Suppressor macrophage (primary cell): Measurements from ENCODE around the gene CBX5.

Source experiments
- DNase-seq, 4 experiments: peaks; one replicate each; pipeline ENCODE4 v3.0.0-alpha.2; 2020 to 2022

The CBX5 gene

DNA sequence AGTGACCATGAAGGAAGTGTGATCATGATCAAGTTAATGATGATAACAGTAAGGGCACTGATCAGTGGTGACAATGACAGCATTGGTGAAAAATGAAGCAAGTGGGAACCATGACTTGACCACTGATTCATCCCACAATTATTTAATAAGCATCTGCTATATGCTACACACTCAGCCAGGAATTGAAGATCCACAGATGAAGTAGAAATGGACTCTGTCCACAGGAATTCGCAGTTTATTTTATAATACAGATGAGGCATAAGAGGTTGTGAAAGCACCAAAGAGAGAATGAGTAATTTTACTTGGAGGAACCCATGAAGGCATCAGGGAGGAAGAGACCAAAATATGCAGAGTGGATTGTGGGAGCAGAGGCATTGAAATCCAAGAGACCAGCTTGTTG lies 57.3 kb downstream of the CBX5 start:
- DNase-seq, result no peak

GRCh38 chr12:54221402-54221984 lies 58.4 kb downstream of the CBX5 start:
- DNase-seq, result no peak

GRCh38 chr12:54220567-54220966 lies 59.4 kb downstream of the CBX5 start:
- no peak for DNase-seq

DNA sequence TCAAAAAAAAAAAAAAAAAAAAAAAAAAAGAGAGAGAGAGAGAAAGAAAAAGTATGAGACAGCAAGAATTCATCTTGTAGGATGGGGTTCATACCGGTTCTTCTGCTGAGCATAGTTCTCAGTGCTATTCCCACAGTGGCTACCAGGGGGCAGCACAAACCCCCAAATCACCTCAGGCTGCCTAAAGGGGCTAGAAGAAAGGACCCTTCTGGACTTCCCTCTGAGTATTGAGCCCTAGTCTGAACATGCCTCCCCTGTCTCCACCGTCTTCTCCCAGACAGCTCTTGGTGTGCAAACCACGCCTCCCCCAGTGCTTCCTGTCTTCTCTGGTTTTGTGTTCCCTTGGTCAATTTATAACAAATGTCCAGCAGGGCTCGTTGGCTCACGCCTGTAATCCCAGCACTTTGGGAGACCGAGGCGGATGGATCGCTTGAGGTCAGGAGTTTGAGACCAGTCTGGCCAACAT lies 59.8 kb downstream of the CBX5 start:
- peak; percentile 57 to 69 (median 64) for DNase-seq

- DNase-seq, result no peak
These were observed 62.1 kb downstream of the CBX5 start for GRCh38 chr12:54217774-54218241.

DNA sequence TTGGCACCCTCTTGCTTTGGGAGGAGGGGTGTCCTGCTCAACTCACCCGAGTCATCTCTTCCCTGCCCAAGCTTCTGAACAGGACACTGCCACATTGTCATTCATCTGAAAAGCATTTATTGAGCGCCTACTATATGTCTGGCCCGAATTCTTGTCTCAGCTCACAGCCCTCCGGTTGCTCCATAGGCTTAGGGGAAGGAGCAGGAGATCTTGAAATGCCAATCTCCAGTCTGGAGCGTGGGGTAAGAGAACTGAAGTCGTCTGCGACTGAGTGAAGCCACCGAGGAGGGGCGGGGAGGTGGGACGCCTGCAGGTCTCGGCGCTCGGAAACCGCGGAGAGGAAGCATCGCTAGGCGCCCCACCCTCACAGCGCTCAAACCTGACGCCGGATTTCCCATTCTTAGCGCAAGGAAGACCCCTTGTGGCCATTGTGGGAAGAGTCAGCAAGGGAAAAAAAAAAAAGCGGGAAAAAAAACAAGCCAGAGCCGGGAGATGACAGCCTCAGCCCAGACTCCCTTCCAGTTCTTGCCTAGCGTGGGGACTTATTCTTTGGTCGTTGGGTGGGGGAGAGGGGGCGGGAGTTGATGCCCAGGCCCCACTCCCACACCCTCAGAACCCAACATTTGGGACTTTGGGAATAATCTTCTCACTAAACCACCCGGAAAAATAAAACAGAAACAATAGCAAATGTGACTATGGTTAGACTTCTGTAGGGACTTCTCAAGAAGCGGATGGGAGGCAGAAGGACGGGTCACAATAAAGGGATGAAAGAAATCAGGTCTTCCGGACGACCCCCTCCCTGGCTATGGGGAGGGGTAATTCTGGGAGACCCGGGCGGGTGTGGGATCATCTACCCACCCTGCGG lies 62.9 kb downstream of the CBX5 start:
- DNase-seq, result peak; percentile 79 to 88 (median 83)

DNA sequence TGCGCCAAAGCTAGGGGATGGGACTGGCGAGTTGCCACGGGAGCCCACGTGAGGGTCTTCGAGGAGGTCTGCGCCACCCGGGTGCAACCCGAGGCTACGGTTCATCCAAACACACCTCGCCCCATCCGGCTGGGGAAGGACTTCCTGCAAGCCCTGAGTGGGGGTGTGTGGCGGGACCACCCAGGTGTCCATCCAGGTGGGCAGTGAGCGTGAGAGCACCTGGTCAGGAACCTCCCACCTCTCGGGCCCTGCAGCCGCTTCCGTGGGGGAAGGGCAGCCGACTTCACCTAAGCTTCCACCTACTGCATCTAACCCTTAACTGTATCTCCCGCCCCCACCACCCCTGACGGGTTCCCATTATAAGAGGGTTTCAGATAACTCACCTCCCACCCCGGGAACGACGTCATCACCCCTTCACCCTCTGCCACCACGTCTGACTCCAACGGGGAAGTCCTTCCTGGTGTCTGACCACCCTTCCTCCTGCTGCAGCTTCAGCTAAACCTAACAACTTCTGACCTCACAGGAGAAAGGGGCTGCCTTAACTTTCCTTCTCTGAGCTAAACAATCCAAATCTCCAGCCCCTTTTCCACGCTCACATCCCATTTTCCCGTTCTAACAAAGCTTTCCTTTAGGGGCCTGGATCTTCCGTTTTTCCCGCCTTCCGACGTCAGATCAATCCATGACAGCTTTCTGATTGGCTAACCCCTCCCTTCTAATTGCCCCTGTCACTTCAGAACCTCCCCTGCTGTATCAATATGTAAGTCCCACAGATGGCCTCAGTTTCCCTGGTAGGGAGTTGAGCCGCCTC lies 63.7 kb downstream of the CBX5 start:
- peak; percentile 52 to 71 (median 60) for DNase-seq

DNA sequence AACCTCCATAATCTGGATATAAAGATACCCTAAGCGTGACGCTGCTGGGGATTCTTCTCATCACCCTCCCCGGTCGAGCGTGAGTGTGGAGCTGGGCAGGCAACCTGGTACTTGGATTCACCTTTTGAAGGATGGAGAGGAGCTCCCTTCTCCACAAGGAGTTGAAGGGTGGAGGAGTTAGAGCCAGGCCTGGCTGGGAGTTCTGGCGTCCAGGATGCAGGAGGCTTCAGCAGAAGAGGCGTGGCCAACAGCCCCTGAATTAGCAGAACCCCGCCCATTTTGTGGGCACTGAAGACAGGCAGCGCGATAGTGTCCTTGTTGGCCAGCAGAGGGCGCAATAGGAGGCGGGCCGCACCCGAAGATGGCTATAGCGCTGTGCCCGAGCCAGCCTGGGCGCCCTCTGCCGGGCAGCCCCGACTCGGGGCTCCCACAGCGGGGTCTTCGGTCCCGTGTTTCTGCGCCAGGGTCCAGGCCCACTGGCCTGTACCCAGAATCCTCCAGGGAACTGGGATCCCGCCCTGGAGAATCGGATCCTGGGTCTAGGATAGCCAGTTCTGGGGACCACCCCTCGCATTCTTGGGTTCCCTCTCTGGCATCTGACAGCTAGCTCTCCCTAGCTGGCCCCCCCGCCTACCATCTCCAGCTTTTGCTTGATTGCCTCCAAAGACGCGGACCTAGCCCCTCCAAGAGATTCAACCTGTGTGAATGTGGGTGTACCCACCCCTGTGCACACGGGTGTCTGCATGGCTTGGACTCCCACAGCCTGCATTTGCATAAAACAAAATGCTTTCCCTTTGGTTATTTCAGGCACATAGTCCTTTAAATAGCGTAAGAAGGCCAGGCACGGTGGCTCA lies 65.1 kb downstream of the CBX5 start:
- DNase-seq, result peak; percentile 93 to 96 (median 94)

DNA sequence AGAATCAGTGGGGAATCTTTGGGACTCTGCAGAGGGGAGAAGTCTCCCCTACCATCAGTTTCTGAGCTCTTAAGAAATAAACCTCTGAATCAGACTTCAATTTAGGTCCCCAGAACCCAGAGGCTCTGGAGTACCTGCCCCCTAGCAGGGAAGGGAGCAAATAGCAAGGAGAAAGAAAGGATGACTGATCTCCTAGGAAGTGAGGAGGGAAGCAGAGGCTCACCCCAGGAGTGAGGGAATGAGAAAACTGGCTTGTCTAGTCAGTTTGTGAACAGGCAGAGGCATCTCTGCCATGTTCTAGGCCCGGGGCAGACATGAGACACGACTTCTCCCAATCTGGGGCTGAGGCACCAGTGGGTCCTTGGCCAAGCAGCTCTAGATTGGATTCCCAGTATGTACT lies 66.8 kb downstream of the CBX5 start:
- no peak for DNase-seq

DNA sequence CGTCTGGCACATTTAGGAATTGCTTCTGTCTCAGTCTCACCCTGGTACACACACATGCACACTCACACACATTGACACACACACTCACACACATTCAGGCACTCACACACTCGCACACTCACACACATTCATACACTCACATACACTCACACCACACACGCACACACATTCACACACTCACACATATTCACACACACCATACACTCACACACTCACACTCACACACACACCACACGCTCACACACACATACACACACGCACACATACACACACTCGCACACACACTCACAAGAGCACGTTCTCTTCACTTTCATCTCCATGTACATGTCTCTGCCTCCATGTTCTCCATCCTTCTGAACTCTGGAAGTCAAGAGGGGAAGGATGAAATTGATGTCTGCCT lies 68.0 kb downstream of the CBX5 start:
- DNase-seq, result no peak

GRCh38 chr12:54210400-54210790 lies 69.5 kb downstream of the CBX5 start:
- no peak for DNase-seq

DNA sequence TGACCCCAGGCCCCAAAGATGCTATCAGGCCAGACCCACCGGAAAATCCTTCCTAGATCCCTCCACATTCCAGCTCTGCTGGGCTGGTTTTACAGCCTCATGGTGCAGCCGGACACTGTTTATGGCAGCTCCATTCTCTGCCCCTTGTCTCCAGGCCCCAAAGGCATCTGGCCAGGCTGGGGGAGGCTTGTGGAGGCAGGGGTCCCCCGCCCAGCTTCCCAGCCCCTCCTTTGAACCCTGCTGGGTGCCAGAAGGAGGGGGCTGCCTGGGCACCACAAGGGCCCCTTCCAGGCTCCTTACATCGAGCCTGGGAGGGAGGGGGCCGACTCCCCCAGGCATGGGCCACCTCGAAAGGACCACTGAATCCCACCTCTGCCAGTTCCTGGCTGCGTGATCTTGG lies 71.3 kb downstream of the CBX5 start:
- no peak for DNase-seq

DNA sequence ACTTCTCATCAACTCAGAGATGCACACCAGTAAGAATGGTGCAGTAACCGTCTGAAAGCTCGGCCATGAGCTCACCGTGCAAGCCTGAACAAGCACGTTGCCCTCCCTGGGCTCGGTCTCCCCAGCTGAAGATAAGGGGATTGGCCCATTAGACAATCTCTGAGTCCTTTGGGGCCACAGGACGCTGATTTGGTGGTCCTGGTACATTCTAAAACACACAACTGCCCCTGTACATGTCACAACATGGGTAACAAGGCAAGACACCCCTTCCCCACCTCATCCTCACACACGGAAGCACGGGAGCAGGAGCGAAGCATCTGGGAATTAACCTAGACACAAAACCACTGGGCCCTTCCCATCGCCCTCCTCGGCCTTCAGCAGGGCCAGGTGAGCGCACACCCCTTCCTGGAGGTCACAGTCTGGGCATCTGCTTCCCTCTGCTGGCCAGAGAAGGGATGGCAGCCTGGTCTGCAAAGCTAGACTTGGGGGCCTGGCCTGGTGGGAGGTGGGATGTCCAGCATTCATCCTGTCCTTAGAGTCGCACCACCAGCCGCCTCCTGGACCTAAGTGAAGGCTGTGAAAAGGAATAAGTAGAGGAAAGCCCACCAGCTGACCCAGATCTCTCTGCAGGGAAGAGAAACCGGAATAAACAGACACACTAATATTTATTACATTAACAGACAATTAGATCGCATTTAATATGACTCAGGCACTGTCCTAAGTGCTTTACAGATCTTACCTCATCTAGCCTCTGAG lies 72.2 kb downstream of the CBX5 start:
- DNase-seq, result peak; percentile 67 to 81 (median 72)

- no peak for DNase-seq
These were observed 73.1 kb downstream of the CBX5 start for GRCh38 chr12:54206791-54207190.

DNA sequence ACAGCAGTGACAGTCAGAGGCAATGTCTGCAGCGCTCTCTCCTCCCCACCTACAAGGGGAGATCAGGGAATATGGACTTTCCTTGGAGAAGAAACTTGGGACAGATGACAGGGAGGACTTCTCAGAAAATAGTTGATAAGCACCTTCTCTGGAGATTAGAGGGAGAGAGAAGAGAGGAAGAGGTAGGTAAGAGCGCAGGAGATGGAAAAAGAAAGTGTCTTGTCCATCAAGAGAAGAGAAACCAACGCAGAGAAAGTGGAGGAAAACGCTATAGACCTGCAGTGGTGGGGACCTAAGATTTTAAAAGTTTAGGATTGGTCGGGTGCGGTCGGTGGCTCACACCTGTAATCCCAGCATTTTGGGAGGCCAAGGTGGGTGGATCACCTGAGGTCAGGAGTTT lies 75.6 kb downstream of the CBX5 start:
- no peak for DNase-seq

DNA sequence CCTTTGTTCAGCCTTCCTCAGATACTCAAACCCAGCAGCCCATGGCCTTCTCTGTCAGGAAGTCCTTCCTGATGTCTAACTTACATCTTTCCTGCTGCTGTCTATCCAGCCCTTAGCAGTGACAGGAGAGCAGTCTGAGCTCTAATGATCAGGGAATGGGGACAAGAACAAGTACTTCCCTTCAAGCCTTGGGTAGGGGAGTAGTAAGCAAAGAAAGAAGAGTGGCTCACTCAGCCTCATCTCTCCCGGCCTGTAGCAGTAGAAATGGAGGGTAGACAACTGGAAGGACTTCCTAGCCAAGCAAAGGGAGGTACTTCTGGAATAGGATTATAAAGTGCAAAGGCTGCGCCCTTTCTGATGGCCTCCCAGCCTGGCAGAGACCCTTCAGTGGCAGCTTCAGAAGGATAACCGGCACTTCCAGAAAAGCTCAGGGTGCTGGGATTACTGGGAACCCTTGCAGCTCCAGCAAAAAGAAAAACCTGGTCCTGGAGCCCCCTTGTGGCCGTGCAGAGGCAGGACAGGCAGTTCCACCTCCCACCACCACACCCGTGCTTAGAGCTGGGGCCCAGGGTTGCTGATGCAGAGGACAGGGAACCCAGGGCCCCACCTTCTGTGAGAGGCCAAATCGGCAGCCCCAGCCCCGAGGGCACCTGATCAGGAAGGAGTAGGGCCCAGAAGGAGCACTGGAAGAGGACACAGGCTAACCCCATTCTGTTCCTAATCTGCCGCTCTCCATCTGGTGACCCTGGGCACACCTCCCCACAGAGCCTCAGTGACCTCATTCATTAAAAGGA lies 78.7 kb downstream of the CBX5 start:
- DNase-seq, result peak; percentile 77 to 84 (median 80)

DNA sequence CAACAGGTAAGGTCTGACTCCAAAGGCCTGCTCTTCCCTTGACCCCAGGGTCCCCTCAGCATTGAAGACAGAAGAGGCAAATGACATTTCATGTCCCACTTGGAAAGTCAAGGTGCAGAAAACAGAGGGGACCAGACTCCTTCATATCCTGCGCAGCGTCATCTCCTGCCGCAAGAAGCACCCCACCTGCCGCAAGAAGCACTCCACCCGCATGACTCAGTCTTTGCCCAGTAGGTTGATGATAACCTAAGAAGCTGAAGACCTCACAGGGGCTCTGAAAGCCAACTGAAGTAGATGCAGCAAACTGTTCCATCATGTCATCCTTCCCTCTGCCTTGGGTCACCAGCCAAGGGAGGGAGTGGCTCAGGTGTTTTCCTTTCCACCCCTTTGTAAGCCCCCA lies 79.5 kb downstream of the CBX5 start:
- DNase-seq, result no peak

- no peak for DNase-seq
These were observed 80.0 kb downstream of the CBX5 start for GRCh38 chr12:54199917-54200316.

GRCh38 chr12:54199034-54199433 lies 80.9 kb downstream of the CBX5 start:
- DNase-seq, result no peak

DNA sequence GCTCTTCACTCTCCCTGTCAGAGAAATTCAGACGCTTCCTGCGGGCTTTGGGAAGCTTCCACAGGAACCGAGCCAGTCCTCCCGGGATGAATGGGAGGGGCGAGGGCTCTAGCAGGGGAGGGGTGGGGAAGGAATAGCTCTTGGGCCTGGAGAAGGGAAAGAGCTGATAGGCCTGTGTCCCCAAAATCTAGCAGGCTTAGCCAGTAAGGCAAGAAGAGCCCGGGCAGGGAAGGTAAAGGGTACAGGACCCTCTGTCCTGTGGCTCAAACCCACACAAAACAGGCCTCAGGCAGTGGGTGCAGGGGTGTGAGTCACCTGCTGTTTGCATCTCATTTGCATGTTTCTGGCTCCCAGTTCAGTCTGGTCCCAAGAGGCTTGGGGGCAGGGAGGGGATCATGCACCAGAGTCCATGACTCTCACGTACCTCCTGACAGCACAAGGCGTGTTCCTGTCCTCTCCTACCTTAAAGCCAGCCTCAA lies 82.5 kb downstream of the CBX5 start:
- no peak for DNase-seq
